Upper lobe of left lung (tissue), 6 donors: ENCODE measurements around the gene GSPT1. TPM values are rescaled to one million over a fixed set of nuclear protein-coding genes. Genes with fewer than 3 reads are reported as not detected.
A peak's percentile ranks its signal among the peaks of the same experiment; 100 is the strongest.

Experiments used
- ATAC-seq, 2 donors: fragments of 200-7000 bp; cut with Tn5 transposase; one replicate each; pipeline ENCODE4 v1.9.1; 2022; ENCODE audit warnings: mild to moderate bottlenecking in 2 of 2, moderate library complexity in 2 of 2; ENCODE audit not compliant: low FRiP score in 2 of 2
- DNase-seq, 2 donors: peaks; one replicate each; pipeline ENCODE4 v3.0.0-alpha.2; 2019 to 2020
- H3K27ac ChIP-seq, 4 donors: fragments of 200-600 bp; sonication (generic); one replicate each; pipeline ENCODE4 v1.5.1; 2016 to 2019
- H3K27me3 ChIP-seq, 4 donors: fragments of 200-600 bp; sonication (generic); one replicate each; pipeline ENCODE4 v1.5.1; 2017 to 2019
- H3K36me3 ChIP-seq, 4 donors: fragments of 200-600 bp; sonication (generic); one replicate each; pipeline ENCODE4 v1.5.1; 2016 to 2019
- H3K4me1 ChIP-seq, 4 donors: fragments of 200-600 bp; sonication (generic); one replicate each; pipeline ENCODE4 v1.5.1; 2018 to 2019
- H3K4me3 ChIP-seq, 4 donors: fragments of 200-600 bp; sonication (generic); one replicate each; pipeline ENCODE4 v1.5.1; 2017 to 2019; ENCODE audit warnings: mild to moderate bottlenecking in 2 of 4, moderate library complexity in 1 of 4
- H3K9me3 ChIP-seq, 4 donors: fragments of 200-600 bp; sonication (generic); one replicate each; pipeline ENCODE4 v1.5.1; 2018 to 2019
- CTCF ChIP-seq, 6 experiments: fragments of 450-650 bp in 4 of 6; fragments of 200-600 bp in 2 of 6; sonication (generic) in 2 of 6; IDR thresholded peaks; one replicate each; pipeline ENCODE4 v1.5.1; 2016 to 2019; ENCODE audit warnings: antibody characterized with exemption in 6 of 6
- EP300 ChIP-seq, 4 donors: sonication (generic); formaldehyde crosslinking; IDR thresholded peaks; one replicate each; pipeline ENCODE4 v1.5.1; 2017; ENCODE audit warnings: antibody characterized with exemption in 4 of 4, control low read depth in 2 of 4
- POLR2A ChIP-seq, 4 donors: fragments of 450-650 bp; IDR thresholded peaks; one replicate each; pipeline ENCODE4 v1.5.1; 2016 to 2017; ENCODE audit warnings: antibody characterized with exemption in 4 of 4, mild to moderate bottlenecking in 2 of 4
- POLR2AphosphoS5 ChIP-seq, 2 donors: sonication (generic); formaldehyde crosslinking; IDR thresholded peaks; one replicate each; pipeline ENCODE4 v1.5.1; 2017; ENCODE audit warnings: antibody characterized with exemption in 2 of 2
- WGBS, 2 donors: methylation state at CpG; one replicate each; pipeline ENCODE4 v1.1.5; 2017 to 2018; 5-methylcytosine and 5-hydroxymethylcytosine counted together
- total RNA-seq, 6 donors: library from RNA; depleted of rRNA in 4 of 6; stranded (reverse); fragments of >200 nt in 4 of 6; gene quantifications; one replicate each; pipeline versions ENCODE4 v1.1.0 to v1.2.1, GENCODE V29; 2016 to 2021
- donor health status: DM: no; HTN: no; CAD: no; lungs with moderate emphysema.
- donor health status: DM: no; HTN: yes; CAD: no; lungs with severe emphysema.

Gene GSPT1
- total RNA-seq, 6 donors from 2014 or later = 52.4 to 117 (median 99.6) TPM

GRCh38 chr16:11916524-11917285 lies 949 bp upstream of the GSPT1 start:
- no peaks in the 10 kb centered on the region for H3K36me3 ChIP-seq
- TF ChIP-seq EP300 (IDR thresholded peaks at IDR 0.05) = peak in 2 of 4 donors; percentile 22 to 69
- no peak for TF ChIP-seq POLR2AphosphoS5 (IDR thresholded peaks at IDR 0.05)
- no peak for TF ChIP-seq CTCF (IDR thresholded peaks at IDR 0.05)
- ATAC-seq = peak; percentile 11 to 75
- H3K4me1 ChIP-seq = peaks cover 22 to 33% (median 26%) of the 10 kb centered on the region in 4 donors
- peak overlapping the region; percentile 90 to 97 (median 95) for H3K27ac ChIP-seq
- H3K27me3 ChIP-seq = no peaks in the 10 kb centered on the region
- H3K4me3 ChIP-seq = peak overlapping the region; percentile 34 to 97 (median 94)
- 40 to 51% methylated on average over 13 of the region's 13 CpGs for WGBS, 2 donors
- DNase-seq = peak in 1 of 2 donors; percentile 47
- H3K9me3 ChIP-seq = no peaks in the 10 kb centered on the region

- Histone ChIP-seq H3K4me3 (peak overlapping the region; percentile 78 to 97 (median 94)), H3K9me3 (no peaks in the 10 kb centered on the region), H3K36me3 (no peaks in the 10 kb centered on the region), H3K27me3 (no peaks in the 10 kb centered on the region), H3K4me1 (peaks cover 29 to 48% (median 38%) of the 10 kb centered on the region in 4 donors), H3K27ac (peak overlapping the region; percentile 90 to 97 (median 95))
- 0% methylated on average over 11 of the region's 79 CpGs; no CpG with 5 or more reads in 1 of the 2 donors for WGBS, 2 donors
- DNase-seq = peak; percentile 61 to 92
- ATAC-seq = peak in 1 of 2 donors; percentile 61
- TF ChIP-seq POLR2AphosphoS5 (IDR thresholded peaks at IDR 0.05) (no peak), CTCF (IDR thresholded peaks at IDR 0.05) (peak in 2 of 6 experiments; percentile 6 to 12)
These were observed 577 bp downstream of the GSPT1 start for GRCh38 chr16:11915114-11915643.

- 3% methylated on average over 27 to 30 of the region's 30 CpGs for WGBS, 2 donors
- H3K4me3 ChIP-seq = peak overlapping the region; percentile 78 to 97 (median 94)
- no peaks in the 10 kb centered on the region for H3K9me3 ChIP-seq
- TF ChIP-seq POLR2A (IDR thresholded peaks at IDR 0.05) (no peak), CTCF (IDR thresholded peaks at IDR 0.05) (no peak), POLR2AphosphoS5 (IDR thresholded peaks at IDR 0.05) (no peak), EP300 (IDR thresholded peaks at IDR 0.05) (no peak)
- peak overlapping the region; percentile 90 to 97 (median 95) for H3K27ac ChIP-seq
- H3K4me1 ChIP-seq = peaks cover 35 to 55% (median 45%) of the 10 kb centered on the region in 4 donors
- DNase-seq (no peak), ATAC-seq (no peak)
- no peaks in the 10 kb centered on the region for H3K36me3 ChIP-seq
- H3K27me3 ChIP-seq = no peaks in the 10 kb centered on the region
These were observed 1.3 kb downstream of the GSPT1 start for GRCh38 chr16:11914210-11915113.

- Histone ChIP-seq H3K27me3 (no peaks in the 10 kb centered on the region), H3K9me3 (no peaks in the 10 kb centered on the region), H3K4me3 (peak overlapping the region in 3 of 4 donors; percentile 93 to 97 (median 95)), H3K36me3 (no peaks in the 10 kb centered on the region), H3K27ac (peak overlapping the region; percentile 90 to 97 (median 95)), H3K4me1 (peaks cover 35 to 56% (median 50%) of the 10 kb centered on the region in 4 donors)
- ATAC-seq (no peak), DNase-seq (no peak)
- 37 to 44% methylated on average over 12 of the region's 12 CpGs for WGBS, 2 donors
- TF ChIP-seq CTCF (IDR thresholded peaks at IDR 0.05) = no peak
- TF ChIP-seq POLR2AphosphoS5 (IDR thresholded peaks at IDR 0.05) = no peak
- TF ChIP-seq EP300 (IDR thresholded peaks at IDR 0.05) = no peak
- peak in 1 of 4 donors; percentile 15 for TF ChIP-seq POLR2A (IDR thresholded peaks at IDR 0.05)
These were observed 2.2 kb downstream of the GSPT1 start for GRCh38 chr16:11913425-11914079.
